ENCODE data around the gene OR51B4.
"Not testable (repeated sequence)": the region's sequence is repeated elsewhere in the genome, so short reads cannot be mapped to it uniquely, and the experiment has no call there.

Gene OR51B4, protein sequence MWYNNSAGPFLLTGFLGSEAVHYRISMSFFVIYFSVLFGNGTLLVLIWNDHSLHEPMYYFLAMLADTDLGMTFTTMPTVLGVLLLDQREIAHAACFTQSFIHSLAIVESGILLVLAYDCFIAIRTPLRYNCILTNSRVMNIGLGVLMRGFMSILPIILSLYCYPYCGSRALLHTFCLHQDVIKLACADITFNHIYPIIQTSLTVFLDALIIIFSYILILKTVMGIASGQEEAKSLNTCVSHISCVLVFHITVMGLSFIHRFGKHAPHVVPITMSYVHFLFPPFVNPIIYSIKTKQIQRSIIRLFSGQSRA

DNA sequence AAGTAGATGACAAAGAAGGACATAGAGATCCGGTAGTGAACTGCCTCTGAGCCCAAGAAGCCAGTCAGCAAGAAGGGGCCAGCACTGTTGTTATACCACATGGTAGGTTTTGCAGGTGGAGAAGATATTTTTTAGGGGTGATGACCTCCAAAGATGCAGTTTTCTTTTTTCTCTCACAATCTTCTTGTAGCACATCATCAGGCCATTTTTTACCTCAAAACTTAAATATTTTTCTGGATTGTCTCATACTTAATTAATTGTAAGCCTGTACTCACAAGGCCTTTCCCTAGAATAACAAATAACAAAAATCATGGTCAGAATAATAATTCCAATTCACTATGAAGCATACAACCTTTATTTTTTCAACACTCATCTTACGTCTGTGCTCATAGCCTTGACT is at the start of gene OR51B4:
TSS of gene OR51B4 (minus strand) at position 101 of the 400 bp plus-strand sequence. CDS start at position 101, 0 bp downstream.
- no peak for DNase-seq (ENCODE audit: low read depth)

DNA sequence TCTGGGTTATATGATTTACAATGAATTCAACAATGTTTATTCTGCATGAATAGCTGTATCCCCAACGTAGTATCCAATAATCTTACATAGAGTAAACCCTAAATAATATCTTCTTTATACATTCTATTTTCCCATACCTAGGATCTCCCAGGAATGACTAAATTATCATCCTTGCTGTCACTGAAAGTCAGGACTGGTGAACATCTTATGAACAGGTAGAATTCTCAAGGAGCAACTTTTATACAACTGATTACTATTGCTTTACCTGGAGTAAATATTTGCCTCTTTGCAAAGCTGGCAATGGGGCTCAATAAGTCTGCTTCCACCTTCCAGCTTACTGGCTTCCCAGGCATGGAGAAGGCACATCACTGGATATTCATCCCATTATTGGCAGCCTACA is 49.5 kb upstream of the OR51B4 start, which contains the start of gene OR51B6:
TSS of gene OR51B6 (plus strand) at position 301 of the 400 bp plus-strand sequence. CDS start at position 301, 0 bp downstream.
- DNase-seq (ENCODE audit: low read depth) = no peak

GRCh38 chr11:5349550-5349949 is 47.8 kb upstream of the OR51B4 start:
- DNase-seq (ENCODE audit: low read depth) = no peak

GRCh38 chr11:5348551-5349194 is 46.9 kb upstream of the OR51B4 start:
- no peak for DNase-seq (ENCODE audit: low read depth)

GRCh38 chr11:5345831-5346230 is 44.1 kb upstream of the OR51B4 start:
- no peak for DNase-seq (ENCODE audit: low read depth)

- no peak for DNase-seq (ENCODE audit: low read depth)
Observed at GRCh38 chr11:5343474-5344335, 42.0 kb upstream of the OR51B4 start, which contains the start of gene OR51B5. TSS of gene OR51B5 (minus strand) at chr11:5343524. CDS start at chr11:5343524, 0 bp downstream.

DNA sequence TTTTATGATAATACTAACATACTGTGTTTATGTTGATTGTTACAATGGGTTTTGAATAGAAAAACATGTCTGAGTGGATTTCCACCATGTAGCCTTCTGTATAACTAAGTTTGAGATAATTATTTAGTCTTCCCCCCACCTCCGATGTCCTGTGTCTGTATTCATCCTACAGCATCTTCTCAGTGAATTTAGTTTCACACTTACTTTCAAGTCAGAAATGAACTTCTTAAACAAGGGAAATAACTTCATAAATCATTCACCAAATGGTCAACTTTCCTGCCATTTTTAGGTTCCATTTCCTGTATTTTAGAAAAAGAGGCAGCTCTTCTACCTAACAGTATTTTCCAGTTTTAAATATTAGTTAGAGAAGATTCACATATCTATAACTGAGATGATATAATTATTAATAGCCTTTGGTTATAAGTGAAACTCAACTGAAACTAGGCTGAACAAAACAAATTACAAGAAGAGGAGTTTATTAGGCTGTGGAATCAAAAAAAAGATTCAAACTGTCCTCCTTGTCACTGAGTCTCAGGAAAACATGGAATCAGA is 38.1 kb upstream of the OR51B4 start:
- DNase-seq (ENCODE audit: low read depth) = no peak

- not testable (repeated sequence) for DNase-seq (ENCODE audit: low read depth)
Observed at GRCh38 chr11:5337253-5337652, 35.5 kb upstream of the OR51B4 start.

DNA sequence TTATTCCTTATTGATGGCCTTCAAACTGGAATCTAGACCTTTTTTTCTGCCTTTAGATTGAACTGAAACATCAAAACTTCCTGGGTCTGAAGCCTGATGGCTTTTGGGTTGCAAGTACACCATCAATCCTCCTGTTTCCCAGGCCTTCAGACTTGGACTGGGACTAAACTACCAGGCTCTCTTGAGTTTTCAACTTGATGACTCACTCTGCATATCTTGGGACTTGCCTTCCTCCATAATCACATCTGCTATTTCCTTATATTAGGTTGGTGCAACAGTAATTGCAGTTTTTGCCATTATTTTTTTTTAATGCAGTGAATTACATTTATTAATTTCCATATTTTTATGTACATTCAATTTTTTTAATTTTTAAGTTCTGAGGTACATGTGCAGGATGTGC is 34.6 kb upstream of the OR51B4 start:
- no peak for DNase-seq (ENCODE audit: low read depth)

DNA sequence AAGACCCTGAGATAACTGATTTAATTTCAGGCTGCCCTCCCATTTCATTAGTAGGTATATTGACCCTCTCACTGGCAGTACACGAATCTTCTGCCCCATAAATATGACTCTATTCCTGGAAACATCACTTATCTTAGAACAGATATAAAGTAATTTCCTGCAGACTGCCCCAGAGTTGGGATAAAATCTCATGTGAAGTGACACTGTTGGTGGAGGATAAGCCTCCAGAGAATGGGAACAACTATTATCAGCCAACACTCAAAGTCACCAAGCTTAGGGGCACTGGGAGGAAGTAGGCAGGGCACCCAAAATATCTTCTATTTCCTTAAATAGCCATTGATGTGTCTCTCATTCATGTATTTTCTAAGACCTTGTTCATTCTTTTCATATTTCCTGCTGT is 33.4 kb upstream of the OR51B4 start:
- DNase-seq (ENCODE audit: low read depth) = no peak

DNA sequence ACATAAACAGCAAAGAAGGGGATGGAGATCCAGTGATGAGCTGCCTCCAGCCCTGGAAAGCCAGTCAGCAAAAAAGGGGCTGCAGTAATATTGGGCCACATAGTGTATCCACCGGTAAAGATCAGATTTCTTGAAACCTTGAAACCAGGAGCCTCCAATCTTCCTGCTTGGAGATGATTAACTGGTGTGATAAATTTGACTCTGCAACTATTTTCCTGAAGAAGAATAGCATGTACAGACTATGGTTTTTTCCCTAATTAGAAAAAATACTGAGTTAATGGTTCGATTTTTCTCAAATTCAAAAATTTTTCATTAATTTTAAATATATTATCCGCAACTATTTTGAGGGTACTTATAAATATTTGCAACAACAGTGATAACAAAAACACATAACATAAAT is 22.5 kb upstream of the OR51B4 start, which contains the start of gene OR51B2:
TSS of gene OR51B2 (minus strand) at position 101 of the 400 bp plus-strand sequence. CDS start at position 101, 0 bp downstream.
- no peak for DNase-seq (ENCODE audit: low read depth)

GRCh38 chr11:5317292-5317691 is 15.5 kb upstream of the OR51B4 start:
- no peak for DNase-seq (ENCODE audit: low read depth)

DNA sequence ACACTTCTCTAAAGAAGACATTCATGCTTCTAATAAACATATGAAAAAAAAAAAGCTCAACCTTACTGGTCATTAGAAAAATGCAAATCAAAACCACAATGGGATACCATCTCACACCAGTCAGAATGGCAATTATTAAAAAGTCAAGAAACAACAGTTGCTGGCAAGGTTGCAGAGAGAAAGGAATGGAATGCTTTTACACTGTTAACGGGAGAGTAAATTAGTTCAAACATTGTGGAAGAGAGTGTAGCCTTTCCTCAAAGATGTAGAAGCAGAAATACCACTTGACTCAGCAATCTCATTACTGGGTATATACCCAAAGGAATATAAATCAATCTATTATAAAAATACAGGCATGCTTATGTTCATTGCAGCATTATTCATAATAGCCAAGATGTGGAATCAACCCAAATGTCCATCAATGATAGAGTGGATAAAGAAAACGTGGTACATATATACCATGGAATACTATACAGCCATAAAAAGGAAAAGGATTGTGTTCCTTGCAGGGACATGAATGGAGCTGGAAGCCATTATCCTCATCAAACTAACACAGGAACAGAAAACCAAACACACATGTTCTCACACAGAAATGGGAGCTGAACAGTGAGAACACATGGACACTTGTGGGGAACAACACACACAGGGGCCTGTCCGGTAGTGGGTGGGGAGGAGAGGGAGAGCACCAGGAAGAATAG is 11.7 kb upstream of the OR51B4 start:
- not testable (repeated sequence) for DNase-seq (ENCODE audit: low read depth)

DNA sequence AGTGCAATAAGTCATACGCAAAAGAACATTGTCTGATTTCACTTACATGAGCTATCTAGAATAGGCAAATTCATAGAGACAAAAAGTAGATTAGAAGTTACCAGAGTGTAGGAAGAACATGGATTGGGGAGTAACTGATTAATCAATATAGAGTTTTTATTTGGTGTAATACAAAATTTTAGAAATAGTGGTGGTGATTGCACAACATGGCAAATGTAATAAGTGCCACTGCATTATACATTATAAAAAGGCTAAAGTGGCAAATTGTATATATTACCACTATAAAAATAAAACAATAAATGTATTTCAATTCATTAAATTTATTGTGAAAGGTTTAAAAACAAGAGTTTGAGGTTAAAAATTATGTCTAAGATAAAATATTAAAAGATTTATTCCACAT is 8.7 kb upstream of the OR51B4 start:
- DNase-seq (ENCODE audit: low read depth) = no peak

DNA sequence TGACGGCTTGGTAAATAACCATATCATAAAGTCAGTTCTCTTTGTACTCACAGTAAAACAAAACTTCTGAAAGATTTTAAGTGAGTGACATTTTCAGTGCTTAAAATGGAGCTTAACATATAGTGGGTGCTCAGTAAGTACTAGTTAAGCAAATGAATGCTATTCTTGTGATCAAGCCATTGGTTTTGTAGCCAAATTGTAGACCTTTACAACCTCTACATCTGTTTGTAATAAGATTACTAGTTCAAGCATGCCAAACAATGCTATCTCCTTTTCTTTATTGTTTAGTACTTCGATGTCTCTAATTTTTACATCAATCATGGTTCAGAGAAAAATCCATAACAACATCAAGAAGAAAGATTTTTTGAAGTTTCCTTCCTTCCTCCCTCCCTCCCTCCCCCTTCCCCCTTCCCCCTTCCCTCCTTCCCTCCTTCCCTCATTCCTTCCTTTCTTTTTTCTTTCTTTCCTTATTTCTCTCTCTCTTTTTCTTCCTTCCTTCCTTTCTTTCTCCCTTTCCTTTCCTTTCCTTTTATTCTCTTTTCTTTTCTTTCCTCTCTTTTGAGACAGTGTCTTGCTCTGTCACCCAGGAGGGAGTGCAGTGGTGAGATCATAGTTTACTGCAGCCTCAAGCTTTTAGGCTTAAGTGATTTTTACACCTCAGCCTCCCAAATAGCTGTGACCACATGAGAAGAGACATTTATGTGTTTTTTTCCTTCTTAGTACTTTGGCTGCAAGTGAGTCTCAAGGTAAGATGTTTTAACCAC is 5.7 kb upstream of the OR51B4 start:
- DNase-seq (ENCODE audit: low read depth) = no peak

GRCh38 chr11:5304046-5304445 is 2.3 kb upstream of the OR51B4 start:
- no peak for DNase-seq (ENCODE audit: low read depth)

DNA sequence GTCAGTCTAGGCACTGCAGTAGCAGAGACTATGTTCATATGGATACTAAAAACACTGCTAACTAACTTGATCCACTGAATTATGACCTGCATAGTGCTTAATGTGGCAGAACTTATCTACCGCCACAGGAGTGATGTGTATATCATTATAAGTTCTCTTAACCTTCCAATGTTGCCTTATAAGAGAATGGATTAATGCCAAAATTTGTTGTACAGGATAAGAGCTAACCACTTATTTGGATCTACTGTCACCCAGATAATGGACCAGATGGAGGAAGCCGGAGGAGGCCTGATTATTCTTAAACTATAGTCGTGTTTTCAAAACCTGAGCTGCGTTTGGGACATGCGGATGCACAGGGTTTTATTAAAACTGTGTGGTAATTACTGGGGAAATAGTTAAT is 1.9 kb upstream of the OR51B4 start:
- no peak for DNase-seq (ENCODE audit: low read depth)

GRCh38 chr11:5300251-5300650 is 1.5 kb downstream of the OR51B4 start:
- DNase-seq (ENCODE audit: low read depth) = no peak

DNA sequence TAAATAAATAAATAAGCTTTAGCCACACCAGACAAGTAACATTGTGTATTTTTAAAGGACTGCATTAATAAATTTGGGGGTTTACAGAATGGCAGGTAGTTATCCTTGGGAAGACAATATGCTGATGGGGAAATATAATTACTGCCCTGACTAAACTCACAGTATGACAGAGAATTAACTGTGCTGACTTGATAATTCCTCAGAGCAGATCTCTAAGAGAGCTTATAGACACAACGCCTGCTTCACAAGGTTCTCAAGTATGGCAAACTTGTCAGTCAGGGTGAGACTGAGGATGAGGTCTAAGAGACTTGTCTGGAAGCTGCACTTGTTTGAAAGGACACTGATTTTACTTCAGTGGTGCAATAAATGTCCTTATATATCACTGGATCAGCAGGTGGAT is 3.3 kb downstream of the OR51B4 start:
- no peak for DNase-seq (ENCODE audit: low read depth)

GRCh38 chr11:5297721-5298323 is 3.9 kb downstream of the OR51B4 start:
- DNase-seq (ENCODE audit: low read depth) = no peak

All from stimulated activated CD8-positive, alpha-beta memory T cell treated with anti-CD3 and anti-CD28 coated beads, Interleukin-15, amount 100 ng/mL, for 1 hour (primary cell).